ENCODE data around the gene COL24A1.
"Not testable (repeated sequence)": the region's sequence is repeated elsewhere in the genome, so short reads cannot be mapped to it uniquely, and the experiment has no call there.

The COL24A1 gene

DNA sequence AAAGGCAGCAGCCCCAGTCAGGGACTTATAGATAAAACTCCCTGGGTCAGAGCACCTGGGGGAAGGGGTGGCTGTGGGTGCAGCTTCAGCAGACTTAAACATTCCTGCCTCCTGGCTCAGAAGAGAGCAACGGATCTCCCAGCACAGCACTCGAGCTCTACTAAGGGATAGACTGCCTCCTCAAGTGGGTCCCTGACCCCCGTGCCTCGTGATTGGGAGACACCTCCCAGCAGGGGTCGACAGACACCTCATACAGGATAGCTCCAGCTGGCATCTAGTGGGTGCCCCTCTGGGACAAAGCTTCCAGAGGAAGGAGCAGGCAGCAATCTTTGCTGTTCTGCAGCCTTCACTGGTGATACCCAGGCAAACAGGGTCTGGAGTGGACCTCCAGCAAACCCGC is 84.1 kb downstream of the COL24A1 start:
- not testable (repeated sequence) for DNase-seq (ENCODE audit: low spot score)

DNA sequence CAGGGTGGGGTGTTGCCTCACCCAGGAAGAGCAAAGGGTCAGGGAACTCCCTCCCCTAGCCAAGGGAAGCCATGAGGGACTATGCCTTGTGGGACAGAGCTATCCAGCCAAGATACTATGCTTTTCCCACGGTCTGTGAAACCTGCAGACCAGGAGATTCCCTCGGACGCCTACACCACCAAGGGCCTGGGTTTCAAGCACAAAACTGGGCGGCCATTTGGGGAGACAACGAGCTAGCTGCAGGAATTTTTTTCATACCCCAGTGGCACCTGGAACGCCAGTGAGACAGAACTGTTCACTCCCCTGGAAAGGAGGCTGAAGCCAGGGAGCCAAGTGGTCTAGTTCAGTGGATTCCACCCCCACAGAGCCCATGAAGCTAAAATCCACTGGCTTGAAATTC is 84.7 kb downstream of the COL24A1 start:
- DNase-seq (ENCODE audit: low spot score): not testable (repeated sequence)

DNA sequence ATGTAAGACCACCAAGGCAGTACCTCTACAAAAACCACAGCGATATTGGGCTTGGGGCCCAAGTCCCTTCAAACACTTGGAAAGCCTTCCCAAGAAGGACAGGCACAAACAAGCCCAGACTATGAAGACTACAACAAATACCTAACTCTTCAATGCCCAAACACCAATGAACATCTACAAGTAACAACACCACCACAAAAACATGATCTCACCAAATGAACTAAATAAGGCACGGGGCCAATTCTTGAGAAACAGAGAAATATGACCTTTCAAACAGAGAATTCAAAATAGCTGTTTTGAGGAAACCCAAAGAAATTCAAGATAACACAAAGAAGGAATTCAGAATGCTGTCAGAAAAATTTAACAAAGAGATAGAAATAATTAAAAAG is 86.8 kb downstream of the COL24A1 start:
- no peak for DNase-seq (ENCODE audit: low spot score)

DNA sequence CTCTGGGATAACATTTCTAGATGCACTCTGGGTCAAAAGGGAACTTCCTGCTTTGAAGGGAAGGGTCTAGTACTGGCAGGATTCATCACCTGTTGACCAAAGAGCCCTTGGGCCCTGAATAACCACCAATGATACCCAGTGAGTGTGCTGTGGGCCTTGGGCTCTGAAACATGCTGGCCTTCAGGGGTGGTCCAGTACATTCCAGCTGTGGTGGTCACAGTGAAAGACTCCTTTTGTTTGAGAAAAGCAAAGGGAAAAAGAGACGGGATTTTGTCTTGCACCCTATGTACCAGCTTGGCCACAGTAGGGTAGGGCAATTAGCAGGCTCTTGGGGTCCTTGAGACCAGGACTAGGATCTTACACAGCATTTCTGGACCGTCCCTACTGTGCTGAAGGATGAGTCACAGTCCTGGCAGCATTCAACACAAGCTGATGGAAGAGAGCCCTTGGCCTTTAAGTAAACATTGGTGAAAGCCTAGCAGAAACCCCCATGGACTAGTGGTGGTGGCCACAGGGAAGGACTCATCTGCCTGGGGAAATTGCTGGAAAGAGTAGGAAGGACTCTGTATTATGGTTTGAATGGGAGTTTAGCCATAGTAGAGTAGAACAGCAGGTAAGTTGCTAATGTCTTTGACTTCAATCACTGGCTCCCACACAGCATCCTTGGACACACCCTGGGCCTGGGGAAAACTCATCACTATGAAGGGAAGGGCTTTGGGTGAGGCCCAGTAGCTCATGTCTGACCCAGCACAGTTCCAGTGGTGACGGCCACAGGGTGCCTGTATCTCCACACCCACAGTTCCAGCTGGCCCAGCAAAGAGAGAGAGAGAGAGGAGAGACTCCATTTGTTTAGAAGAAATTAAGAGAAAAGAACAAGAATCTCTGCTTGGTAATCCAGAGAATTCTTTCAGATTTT is 87.5 kb downstream of the COL24A1 start:
- DNase-seq (ENCODE audit: low spot score): no peak

DNA sequence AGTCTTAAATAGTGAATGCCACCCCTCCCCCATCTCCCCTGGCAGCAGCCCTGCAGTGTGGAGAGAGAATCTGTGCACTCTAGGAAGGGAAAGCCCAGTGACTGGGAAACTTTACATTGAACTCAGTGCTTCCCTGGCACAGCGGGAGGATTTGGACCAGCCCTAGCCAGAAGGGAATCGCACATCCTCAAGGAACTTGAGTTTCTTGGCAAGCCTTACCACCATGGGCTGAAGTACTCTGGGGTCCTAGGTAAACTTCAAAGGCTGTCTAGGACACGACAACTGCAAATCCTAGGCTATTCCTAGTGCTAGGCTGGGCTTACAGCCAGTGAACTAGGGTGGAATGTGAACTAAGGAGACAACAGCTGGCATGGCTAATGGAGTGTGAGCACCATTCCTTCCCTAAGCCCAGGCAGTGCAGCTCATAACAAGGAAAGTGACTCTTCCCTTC is 88.3 kb downstream of the COL24A1 start:
- no peak for DNase-seq (ENCODE audit: low spot score)

DNA sequence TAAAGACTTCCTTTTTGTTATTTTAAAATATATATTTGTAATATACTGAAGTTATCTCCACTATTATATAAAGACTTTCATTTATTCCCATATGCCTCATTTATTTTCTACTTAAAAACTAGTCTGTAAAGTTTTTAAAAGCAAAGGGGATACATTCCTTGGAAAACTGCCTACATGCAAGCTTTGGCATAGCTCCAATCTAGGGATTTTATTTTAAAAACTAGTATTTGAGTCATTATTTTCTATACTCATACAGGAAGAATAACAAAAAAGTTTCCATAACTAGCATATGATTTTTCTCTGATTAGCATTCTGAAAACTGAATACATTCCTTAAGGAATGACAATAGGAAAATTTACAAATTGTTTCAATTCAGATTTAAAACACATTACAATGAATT is 88.9 kb downstream of the COL24A1 start:
- no peak for DNase-seq (ENCODE audit: low spot score)

DNA sequence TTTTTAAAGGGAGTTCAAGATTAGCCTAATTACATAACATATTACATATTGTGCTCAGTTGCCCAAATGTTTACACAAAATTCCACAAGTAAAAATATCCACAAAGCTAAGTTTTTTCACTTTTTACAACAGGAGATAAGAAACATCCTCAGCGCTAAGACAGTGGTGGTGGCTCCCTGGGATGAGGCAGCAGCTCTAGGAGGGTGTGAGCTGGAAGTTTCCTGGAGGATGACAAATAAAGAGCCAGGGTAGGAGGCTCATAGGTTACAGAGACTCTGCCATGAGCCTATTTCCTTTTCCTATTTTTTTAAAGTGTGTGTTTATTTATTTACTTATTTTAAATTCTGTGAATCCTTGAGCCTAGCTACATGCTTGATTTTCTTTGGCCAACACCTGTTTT is 91.7 kb downstream of the COL24A1 start:
- no peak for DNase-seq (ENCODE audit: low spot score)

DNA sequence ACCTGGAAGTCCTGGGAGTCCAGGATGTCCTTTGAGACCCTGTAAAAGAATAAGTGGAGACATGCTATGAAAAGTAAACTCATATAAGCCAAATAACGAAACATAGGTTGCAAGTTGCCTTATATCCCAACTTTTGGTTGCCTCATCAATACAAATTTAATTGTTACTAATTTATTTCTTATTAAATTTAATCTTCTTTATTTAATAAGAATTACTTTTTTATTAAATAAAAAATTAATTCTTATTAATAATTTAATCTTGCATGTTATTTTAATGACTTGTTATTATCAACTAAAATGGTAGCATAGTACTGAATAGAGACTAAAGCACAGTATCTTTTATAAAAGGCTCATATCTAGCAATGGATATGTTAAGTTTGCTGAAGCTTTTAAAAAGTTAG is 92.9 kb downstream of the COL24A1 start:
- no peak for DNase-seq (ENCODE audit: low spot score)

DNA sequence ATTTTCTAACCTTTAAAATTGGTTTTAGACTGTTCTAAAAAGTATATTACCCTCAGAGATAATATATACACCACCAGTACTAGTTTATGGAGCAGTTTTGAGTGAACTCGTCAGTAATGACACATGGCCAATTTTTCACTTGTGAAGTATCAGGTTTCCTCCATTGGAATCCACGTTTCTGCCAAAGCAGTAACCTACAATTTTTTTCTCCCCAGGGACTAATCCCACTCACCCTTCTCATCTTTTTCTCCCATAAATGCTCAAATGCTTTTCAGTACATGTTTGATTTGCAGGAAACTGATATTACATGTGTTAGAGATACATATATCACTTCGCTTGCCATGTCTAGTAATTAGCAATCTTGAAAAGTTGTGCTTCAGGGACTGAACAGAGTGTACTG is 94.1 kb downstream of the COL24A1 start:
- no peak for DNase-seq (ENCODE audit: low spot score)

DNA sequence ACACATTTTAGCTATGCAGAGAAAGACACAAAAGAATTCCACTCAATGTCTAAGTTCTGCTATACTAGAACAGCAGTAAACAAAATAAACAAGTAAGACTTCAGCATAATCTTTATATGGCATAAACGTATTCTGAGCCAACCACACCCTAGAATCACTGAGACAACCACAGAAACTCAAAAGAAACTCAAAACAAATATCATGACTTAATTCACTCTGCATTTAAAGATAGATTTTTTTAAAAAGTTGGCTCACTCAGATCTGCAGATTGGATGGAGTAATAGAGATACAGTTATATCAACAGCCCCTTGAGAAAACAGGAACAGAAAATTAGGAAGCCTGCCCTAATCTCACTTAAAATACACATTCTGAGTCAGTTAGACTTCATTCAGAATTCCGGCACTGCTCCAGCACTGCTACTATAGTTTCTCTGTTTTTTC is 95.0 kb downstream of the COL24A1 start:
- no peak for DNase-seq (ENCODE audit: low spot score)

DNA sequence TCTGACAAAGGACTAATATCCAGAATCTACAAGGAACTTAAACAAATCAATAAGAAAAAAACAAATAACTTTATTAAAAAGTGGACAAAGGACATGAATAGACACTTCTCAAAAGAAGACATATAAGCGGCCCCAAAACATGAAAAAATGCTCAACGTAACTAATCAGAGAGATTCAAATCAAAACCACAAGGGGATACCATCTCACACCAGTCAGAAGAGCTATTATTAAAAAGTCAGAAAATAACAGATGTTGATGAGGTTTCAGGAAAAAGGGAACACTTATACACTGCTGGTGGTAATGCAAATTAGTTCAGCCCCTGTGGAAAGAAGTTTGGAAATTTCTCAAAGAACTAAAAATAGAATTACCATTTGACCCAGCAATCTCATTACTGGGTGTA is 102.2 kb downstream of the COL24A1 start:
- no peak for DNase-seq (ENCODE audit: low spot score)

DNA sequence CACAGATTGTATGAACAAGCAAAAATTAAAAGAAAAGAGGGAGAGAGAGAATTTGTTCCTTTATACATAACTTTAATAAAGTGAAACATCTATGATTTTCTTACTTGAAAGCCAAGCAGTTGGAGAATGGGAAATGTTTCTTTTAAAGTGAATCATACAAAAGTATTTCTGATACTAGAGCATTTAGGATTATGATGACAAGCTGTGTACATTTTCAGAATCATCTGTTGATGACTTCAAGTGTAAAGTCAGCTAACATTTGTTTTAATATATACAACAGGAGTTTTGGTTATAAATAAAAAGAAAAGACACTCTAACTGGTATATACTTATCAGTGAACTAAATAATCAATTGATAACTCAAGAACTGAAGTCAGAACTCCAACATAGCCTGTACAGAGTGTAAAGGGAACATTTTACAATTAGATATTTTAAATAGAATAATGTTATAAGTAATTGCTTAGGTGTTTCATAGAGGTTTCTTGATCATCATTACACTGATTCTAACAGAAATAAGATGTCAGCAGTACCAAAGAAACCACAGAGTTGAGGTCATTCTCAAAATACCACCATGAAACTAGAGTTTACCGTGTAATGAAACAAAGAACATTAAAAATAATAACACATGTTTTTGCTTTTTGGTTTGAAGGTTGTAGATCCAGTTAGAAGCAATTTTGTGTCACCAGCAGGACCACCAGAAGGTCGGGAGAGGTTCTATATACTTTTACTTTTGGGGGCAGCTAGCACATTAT is 103.4 kb downstream of the COL24A1 start:
- no peak for DNase-seq (ENCODE audit: low spot score)

DNA sequence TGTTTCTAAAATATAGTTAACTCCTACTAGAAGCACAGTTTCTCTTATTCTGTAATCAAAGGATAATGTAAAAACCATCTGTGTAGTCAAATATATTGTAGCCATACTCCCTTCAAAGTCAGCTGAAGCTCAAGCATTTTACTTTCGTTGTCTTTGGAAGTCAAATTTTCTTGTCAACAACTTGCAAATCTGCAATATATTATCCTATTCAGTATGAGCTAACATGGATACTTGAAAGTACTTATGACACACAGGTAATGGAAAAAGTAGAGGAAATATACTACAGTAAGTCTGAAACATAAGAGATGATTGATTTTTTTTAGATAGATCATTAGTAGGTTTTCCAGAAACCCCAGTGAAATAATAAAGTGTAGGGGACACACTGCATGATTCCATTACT is 121.5 kb downstream of the COL24A1 start:
- no peak for DNase-seq (ENCODE audit: low spot score)

DNA sequence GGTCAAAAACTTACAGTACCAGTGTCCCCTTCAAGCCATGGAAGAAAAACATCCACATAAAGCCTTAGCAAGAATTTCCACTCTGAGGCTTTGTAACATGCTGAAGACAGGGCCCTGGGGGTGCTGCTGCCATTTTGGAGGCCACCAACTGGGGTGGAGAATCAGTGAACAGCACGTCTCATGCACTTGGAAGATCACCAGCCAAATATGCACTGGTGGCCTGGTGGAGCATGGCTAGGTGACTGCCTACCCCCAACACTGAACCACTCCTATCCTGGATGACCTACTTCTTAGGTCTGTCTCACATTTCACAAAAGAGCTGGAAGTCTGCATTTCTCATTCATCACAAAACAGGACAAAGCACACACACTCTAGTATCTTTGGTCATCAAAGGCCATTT is 126.4 kb downstream of the COL24A1 start:
- DNase-seq (ENCODE audit: low spot score): no peak

DNA sequence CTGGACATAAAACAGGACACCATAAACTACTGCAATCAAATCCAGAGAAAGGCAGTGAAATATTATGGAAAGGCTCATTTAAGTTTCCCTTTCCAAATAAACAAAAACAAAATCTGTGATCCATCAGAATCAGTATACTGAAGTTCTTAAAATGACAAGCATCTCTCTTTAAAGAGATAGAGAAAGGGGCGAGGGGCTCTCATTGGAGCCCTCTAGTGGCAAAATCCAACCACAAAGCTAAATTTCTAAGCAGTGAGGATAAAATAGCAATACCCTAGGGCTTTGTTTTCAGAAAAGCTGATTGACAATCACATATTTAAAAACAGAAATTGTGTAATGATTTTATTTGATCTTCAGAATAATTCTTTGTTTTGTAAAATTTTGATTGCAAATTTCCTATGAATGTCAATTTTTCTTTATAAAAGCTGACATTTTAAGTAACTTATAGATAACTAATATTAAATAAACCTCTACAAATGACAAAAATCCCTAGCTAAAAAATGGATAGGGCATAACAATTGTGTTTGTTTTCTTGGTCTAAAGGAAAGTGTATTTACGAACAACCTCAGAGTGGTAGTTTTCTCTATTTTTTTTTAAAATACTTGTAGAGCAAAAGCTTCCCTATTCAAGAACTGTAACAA is 138.2 kb downstream of the COL24A1 start:
- DNase-seq (ENCODE audit: low spot score): peak; percentile 12

DNA sequence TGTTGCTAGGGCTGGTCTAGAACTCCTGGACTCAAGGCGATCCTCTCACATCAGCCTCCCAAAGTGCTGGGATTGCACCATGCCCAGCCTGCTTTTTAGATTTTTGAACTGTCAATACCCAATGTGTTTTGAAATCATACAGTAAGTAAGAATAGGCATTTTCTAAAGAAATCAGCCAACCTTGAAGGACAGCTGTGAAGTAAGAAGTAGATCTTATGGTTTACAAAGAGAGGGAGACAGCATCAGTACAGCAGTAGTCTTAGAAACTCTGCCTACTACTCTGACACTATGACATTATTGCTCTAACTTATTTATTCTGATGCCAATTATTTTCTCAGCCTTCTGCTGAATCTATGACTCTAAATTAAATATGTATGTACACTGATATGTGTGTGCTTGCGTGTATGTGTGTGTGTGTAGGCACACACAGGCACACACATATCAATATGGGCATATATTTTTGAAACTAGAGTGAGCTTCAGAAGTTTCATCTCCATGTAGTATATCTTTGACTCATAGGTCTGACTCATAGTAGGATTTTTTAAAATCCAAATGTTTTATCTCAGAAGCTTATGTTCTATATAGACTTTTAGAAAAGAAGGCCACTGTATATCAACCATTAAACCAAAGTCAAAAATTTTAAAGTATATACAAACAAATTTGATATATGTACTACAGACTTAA is 140.4 kb downstream of the COL24A1 start:
- DNase-seq (ENCODE audit: low spot score): no peak

DNA sequence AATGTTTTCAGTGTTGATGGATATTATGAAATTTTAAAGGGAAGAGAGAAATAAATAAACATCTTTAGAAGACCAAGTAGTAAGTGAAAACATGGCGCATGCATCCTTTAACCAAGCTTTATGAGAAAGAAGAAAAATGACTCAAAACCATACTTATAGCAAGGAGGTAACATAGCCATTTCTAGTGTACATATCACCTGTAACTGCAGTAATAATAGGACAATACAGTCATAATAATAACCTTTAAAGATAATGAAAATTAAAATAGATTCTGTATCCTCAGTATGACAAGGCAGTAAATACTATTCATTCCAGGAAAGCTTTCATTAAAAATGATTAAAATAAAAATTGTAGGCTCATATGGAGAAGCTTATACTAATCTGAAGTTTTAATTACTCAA is 141.2 kb downstream of the COL24A1 start:
- DNase-seq (ENCODE audit: low spot score): no peak

DNA sequence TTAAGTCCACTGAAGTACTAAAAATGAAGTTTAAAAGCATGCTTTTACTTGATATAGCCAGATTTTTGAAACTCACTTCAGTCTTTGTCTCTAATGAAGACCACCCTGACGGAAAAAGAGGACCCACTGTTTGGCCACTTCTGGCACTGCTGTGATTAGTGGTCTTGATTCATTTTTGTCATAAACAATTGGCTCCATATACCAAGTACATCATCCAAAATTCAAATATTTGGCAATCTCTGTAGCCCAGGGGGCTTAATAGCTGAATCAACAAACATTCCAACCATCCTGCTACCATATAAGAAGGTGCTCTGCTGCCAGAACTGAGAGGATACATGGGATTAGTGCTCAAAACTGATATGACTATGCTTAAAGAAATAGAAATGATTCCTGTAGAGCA is 156.0 kb downstream of the COL24A1 start:
- no peak for DNase-seq (ENCODE audit: low spot score)

DNA sequence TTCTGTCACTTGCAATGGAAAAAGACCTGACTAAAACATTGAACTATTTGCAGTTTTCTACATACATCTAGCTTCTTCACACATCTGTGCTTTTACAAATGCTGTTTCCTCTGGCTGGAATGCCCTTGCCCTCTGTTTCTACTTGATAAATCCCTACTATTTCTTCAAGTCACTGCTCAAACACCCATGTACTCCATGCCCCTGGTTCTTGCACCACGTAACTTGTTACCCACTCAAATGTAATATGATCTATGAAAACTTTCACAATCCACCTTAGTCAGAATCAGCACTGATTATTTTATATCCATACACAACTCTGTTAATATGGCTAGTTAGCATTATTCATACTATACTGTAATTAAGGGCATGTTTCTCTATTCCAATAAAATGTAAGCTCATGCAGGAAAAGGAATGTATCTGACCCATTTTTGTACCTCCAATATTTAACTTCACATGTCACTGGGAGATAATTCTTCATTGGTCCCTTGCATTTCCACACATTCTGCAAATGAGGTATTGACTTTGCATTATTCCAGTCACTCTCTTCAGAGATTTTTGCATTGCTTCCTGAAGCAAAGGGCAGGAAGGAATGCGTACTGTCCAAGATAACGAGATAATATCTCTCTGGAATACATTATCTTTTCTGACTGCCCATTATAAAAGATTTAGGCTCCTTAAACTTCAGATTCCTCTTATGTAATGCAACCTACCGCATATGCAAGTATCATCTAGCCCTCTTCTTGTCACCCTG is 158.3 kb downstream of the COL24A1 start:
- DNase-seq (ENCODE audit: low spot score): no peak

DNA sequence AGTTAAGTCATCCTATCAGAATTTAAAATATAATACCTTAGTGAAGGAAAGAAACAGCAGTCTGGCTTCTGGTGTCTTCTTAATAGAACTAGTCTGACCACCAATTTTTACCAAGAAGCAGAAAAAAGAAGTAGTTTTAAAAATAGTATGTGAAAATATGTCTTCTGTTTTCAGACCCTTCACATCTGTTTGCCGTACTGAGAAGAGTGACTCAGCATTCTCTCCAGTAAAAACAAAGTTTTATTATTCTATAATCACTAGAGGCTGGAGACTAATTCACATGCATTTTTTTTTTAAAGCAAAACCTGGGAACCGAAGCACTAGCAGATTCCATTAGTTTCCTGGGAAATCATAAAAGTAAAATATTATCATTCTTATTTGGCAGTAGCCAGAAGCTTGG is 163.8 kb downstream of the COL24A1 start:
- DNase-seq (ENCODE audit: low spot score): no peak

DNA sequence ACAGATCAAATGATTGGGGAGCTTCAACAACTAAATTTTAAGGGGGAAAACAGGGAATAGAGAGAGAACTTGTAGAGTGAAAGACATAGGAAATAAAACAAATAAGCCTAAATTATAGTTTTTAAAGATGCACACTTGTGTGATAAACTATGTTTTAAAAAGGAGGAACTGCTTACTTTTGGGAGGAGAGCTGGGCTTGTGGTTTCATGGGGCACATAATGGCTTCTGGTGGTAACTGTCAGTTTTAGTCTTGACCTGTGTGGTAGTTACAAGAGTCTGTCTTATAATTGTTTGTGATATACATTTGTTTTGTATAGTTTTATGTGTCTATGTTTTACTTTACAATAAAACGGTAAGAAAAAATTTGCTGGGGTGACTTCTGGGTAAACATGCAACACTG is 165.3 kb downstream of the COL24A1 start:
- DNase-seq (ENCODE audit: low spot score): no peak
